Fibroblast of skin of right quadriceps (primary cell): ENCODE measurements around the gene TRAPPC12.

Experiments used
- DNase-seq: peaks from one replicate; pipeline ENCODE4 v3.0.0-alpha.2; 2013

Gene TRAPPC12

GRCh38 chr2:3409627-3410170, 30.2 kb downstream of the TRAPPC12 start:
- no peak for DNase-seq

GRCh38 chr2:3411103-3411502, 31.6 kb downstream of the TRAPPC12 start:
- DNase-seq: no peak

- DNase-seq: no peak
Measured at GRCh38 chr2:3413697-3414096, 34.2 kb downstream of the TRAPPC12 start.

- no peak for DNase-seq
Measured at GRCh38 chr2:3414133-3414860, 34.8 kb downstream of the TRAPPC12 start.

- no peak for DNase-seq
Measured at GRCh38 chr2:3418766-3419404, 39.4 kb downstream of the TRAPPC12 start.

- DNase-seq: no peak
Measured at GRCh38 chr2:3420076-3420768, 40.7 kb downstream of the TRAPPC12 start.

GRCh38 chr2:3420769-3421397, 41.4 kb downstream of the TRAPPC12 start:
- no peak for DNase-seq

- no peak for DNase-seq
Measured at GRCh38 chr2:3421580-3421979, 42.1 kb downstream of the TRAPPC12 start.

- no peak for DNase-seq
Measured at GRCh38 chr2:3422161-3422779, 42.8 kb downstream of the TRAPPC12 start.

GRCh38 chr2:3423492-3424170, 44.1 kb downstream of the TRAPPC12 start:
- peak; percentile 33 for DNase-seq

GRCh38 chr2:3424171-3424795, 44.8 kb downstream of the TRAPPC12 start:
- no peak for DNase-seq

- no peak for DNase-seq
Measured at GRCh38 chr2:3426615-3427014, 47.1 kb downstream of the TRAPPC12 start.

GRCh38 chr2:3427272-3427671, 47.8 kb downstream of the TRAPPC12 start:
- no peak for DNase-seq

GRCh38 chr2:3428577-3428976, 49.1 kb downstream of the TRAPPC12 start:
- DNase-seq: no peak

- DNase-seq: no peak
Measured at GRCh38 chr2:3429066-3429610, 49.6 kb downstream of the TRAPPC12 start.

- DNase-seq: no peak
Measured at GRCh38 chr2:3430172-3430571, 50.7 kb downstream of the TRAPPC12 start.

GRCh38 chr2:3430740-3431490, 51.4 kb downstream of the TRAPPC12 start:
- DNase-seq: no peak

- DNase-seq: no peak
Measured at GRCh38 chr2:3432067-3432466, 52.6 kb downstream of the TRAPPC12 start.

GRCh38 chr2:3432693-3433338, 53.3 kb downstream of the TRAPPC12 start:
- DNase-seq: no peak

- no peak for DNase-seq
Measured at GRCh38 chr2:3433339-3433699, 53.8 kb downstream of the TRAPPC12 start.
